Astrocyte (in vitro differentiated cells and primary cell): ENCODE results near the gene ITGBL1.

ENCODE experiments used
- CTCF ChIP-seq: IDR thresholded peaks from 2 replicates; pipeline ENCODE4 v1.5.1; 2011; ENCODE audit warnings: low read depth, mild to moderate bottlenecking, inconsistent platforms, low read length, moderate library complexity; ENCODE audit not compliant: insufficient read depth
- EZH2 ChIP-seq: IDR thresholded peaks from 2 replicates; pipeline ENCODE4 v1.6.1; 2012; ENCODE audit warnings: mild to moderate bottlenecking, low read length, inconsistent platforms; ENCODE audit not compliant: insufficient read depth

- TF ChIP-seq EZH2, result no peak
- TF ChIP-seq CTCF, result no peak
Measured at GRCh38 chr13:101556676-101557123, 104.2 kb downstream of the ITGBL1 start.
